Measurements from ENCODE around the gene AGBL4.

GRCh38 chr1:48889615-48890014, 1134.1 kb downstream of the AGBL4 start:
- no peak for TF ChIP-seq CTCF (IDR thresholded peaks at IDR 0.05)
- no peak for TF ChIP-seq POLR2A (IDR thresholded peaks at IDR 0.05)
